Pancreas (tissue), 10 donors: ENCODE measurements around the gene CROCC. TPM values are rescaled to one million over a fixed set of nuclear protein-coding genes. Genes with fewer than 3 reads are reported as not detected.

ENCODE experiments used
- ATAC-seq, 4 donors: fragments of 200-7000 bp; cut with Tn5 transposase; one replicate each; pipeline versions ENCODE4 v1.8.0 to v1.9.1; 2020; ENCODE audit warnings: mild to moderate bottlenecking in 4 of 4, moderate library complexity in 4 of 4
- DNase-seq, 6 donors: peaks; one replicate each; pipeline ENCODE4 v3.0.0-alpha.2; 2020
- FAIRE-seq: peaks from 2 replicates; lab custom pipeline; 2012; peaks lifted over from hg19 to GRCh38; lab: Jason Lieb, UNC
- H3K27ac ChIP-seq, 4 donors: fragments of 200-600 bp; sonication (generic); 1 replicate in 3 of 4; 2 replicates in 1 of 4; pipeline versions ENCODE4 v1.5.0 to v1.8.0; 2020
- H3K27me3 ChIP-seq, 4 donors: fragments of 200-600 bp; one replicate each; pipeline ENCODE4 v1.8.0; 2021
- H3K36me3 ChIP-seq, 3 donors: fragments of 200-600 bp; sonication (generic) in 1 of 3; one replicate each; pipeline versions ENCODE4 v1.5.0 to v1.8.0; 2020 to 2021
- H3K4me1 ChIP-seq, 3 donors: fragments of 200-600 bp; one replicate each; pipeline ENCODE4 v1.8.0; 2021
- H3K4me3 ChIP-seq, 4 donors: fragments of 200-600 bp; sonication (generic) in 2 of 4; one replicate each; pipeline versions ENCODE4 v1.5.0 to v1.8.0; 2020 to 2021
- H3K9me3 ChIP-seq, 4 donors: fragments of 200-600 bp; one replicate each; pipeline ENCODE4 v1.8.0; 2021
- WGBS, 2 donors: extraction: QIAGEN DNeasy Blood & Tissue Kit; methylation state at CpG; one replicate each; pipeline ENCODE4 v1.1.7; 2013; 5-methylcytosine and 5-hydroxymethylcytosine counted together
- intact Hi-C, 3 donors: fragments of 100-400 bp; cut with DNase I; formaldehyde crosslinking; loops; one replicate each; pipeline versions ENCODE4 v1.11.1 to v1.14.2; 2022
- polyA plus RNA-seq, 2 donors: library from polyadenylated mRNA; stranded (reverse); fragments of 200-250 nt; gene quantifications; one replicate each; pipeline ENCODE4 v1.2.3, GENCODE V29; 2013
- total RNA-seq, 6 donors: library from RNA; stranded (reverse); fragmentation: NEBNext Ultra II Directional in 4 of 6; extraction: Animal tissue kit (Norgen Biotek cat#: 25700) in 4 of 6; gene quantifications; one replicate each; pipeline versions ENCODE4 v1.2.1 to v1.2.4, GENCODE V29; 2021 to 2023
- TF ChIP-seq, protein P1 (sequence below), 4 donors: fragments of 200-600 bp; sonication (generic) in 3 of 4; IDR thresholded peaks; one replicate each; pipeline versions ENCODE4 v1.5.0 to v1.8.0; 2021; ENCODE audit warnings: antibody characterized with exemption in 4 of 4
- donor health status: healthy with polysubstance abuse.
- donor health status: DM: no; HTN: no; CAD: no; lungs with moderate emphysema.
- donor health status: DM: no; HTN: no; CAD: no.
- donor health status: control.
- donor health status: control.
- donor health status: Bipolar disorder and iron deficiency.
- donor health status: DM: yes; HTN: yes; CAD: no.
- donor health status: DM: no; HTN: no; CAD: no.
- donor health status: DM: no; HTN: no; CAD: no.
- donor health status: DM: yes; HTN: yes; CAD: no.

The CROCC gene
- total and polyA plus RNA-seq, 8 donors = 8.1 to 101 (median 14.6) TPM

DNA sequence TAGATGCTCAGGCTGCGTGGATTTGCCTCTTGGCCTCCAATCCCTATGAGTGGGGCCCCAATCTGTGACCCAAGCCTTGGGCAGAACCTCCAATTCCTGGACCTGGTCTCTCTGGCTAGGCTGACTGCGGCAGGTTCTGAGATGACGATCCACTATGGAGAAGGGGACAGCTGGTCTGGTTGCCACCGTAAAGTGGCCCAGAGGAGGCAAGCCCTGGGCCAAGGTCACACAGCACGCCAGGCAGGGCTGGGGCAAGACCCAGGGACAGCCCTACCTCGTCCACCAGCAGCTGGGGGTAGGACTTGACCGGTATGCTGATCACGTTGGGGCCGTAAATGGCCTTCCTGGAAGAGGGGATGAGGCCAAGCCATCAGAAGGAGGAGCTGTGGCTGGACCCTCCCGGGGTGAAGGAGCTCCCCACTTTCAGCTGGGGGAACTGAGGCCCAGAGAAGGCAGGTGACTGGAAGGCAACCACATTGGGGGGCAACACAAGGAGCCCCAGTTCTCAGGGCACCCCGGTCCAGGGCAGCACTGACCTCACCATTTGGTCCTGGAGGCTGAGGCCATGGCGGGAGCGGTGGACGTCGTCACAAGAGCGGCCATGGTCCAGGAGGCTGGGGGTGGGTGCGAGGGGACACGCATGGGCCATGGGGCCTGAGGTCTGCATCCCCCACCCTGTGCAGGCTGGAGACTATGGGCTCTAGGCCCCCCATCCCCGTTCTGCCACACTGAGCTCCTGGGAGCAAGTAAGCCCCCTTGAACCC, 80.2 kb downstream of the CROCC start:
- WGBS, 2 donors = 90 to 94% methylated on average over 16 to 19 of the region's 19 CpGs
- DNase-seq = no peak
- Histone ChIP-seq H3K4me3 (no peak overlapping the region), H3K27me3 (no peaks in the 10 kb centered on the region), H3K4me1 (no peaks in the 10 kb centered on the region), H3K27ac (no peak overlapping the region), H3K9me3 (no peaks in the 10 kb centered on the region), H3K36me3 (peaks cover 0 to 37% (median 3%) of the 10 kb centered on the region in 3 donors)
- FAIRE-seq = no peak
- intact Hi-C loops = no loop called here
- TF ChIP-seq, protein P1, sequence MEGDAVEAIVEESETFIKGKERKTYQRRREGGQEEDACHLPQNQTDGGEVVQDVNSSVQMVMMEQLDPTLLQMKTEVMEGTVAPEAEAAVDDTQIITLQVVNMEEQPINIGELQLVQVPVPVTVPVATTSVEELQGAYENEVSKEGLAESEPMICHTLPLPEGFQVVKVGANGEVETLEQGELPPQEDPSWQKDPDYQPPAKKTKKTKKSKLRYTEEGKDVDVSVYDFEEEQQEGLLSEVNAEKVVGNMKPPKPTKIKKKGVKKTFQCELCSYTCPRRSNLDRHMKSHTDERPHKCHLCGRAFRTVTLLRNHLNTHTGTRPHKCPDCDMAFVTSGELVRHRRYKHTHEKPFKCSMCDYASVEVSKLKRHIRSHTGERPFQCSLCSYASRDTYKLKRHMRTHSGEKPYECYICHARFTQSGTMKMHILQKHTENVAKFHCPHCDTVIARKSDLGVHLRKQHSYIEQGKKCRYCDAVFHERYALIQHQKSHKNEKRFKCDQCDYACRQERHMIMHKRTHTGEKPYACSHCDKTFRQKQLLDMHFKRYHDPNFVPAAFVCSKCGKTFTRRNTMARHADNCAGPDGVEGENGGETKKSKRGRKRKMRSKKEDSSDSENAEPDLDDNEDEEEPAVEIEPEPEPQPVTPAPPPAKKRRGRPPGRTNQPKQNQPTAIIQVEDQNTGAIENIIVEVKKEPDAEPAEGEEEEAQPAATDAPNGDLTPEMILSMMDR (IDR thresholded peaks at IDR 0.05) = no peak
- no peak for ATAC-seq

GRCh38 chr1:17002524-17002902, 80.8 kb downstream of the CROCC start:
- ATAC-seq (no peak), DNase-seq (no peak), FAIRE-seq (no peak)
- H3K36me3 ChIP-seq = peaks cover 0 to 37% (median 3%) of the 10 kb centered on the region in 3 donors
- no peak overlapping the region for H3K4me3 ChIP-seq
- no peak overlapping the region for H3K27ac ChIP-seq
- H3K4me1 ChIP-seq = no peaks in the 10 kb centered on the region
- WGBS, 2 donors = 90 to 92% methylated on average over 4 of the region's 4 CpGs
- TF ChIP-seq, protein P1 (IDR thresholded peaks at IDR 0.05) = no peak
- no peaks in the 10 kb centered on the region for H3K9me3 ChIP-seq
- intact Hi-C loops = no loop called here
- H3K27me3 ChIP-seq = no peaks in the 10 kb centered on the region

DNA sequence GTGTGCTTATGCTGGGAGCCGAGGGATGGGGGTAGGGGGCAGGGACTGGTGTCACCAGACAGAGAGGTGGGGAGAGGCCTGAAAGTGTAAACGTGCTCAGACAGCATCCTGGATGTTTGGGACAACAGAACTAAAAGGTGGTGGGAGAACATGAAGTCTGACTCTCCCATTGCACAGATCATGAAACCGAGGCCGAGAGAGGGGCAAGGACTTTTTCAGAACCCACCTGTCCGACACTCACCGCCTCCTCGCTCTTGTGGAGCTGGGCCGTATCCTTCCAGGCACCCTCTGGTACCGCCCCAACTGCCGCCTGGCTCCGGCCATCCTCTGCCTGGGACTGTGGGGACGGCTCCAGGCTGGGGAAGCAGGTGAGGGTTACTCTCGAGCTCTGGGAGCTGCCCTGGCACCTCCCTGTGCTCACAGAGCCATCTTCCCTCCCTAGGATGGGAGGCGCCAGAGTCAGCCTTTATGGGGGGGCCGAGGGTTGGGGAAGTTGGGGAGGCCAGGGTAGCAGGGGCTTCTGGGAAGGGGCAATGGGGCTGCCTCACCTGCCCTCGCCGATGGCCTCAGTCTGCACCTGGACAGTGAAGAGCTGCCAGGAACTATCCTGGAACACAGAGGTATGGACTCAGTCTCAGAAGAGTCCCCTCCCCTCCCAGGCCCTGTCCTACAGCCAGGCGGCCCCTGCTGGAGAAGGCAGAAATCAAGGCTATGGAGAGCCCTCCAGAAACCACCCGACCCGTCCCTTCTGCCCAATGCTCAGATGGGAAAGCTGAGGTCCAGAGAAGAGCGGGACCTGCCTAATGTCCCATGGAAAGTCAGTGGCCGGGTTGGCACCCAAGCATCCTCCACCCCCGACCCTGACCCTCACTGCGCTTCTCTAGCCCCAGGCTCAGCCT, 83.0 kb downstream of the CROCC start:
- no peak overlapping the region for H3K27ac ChIP-seq
- intact Hi-C loops = no loop called here
- ATAC-seq (no peak), DNase-seq (peak in 1 of 6 donors; percentile 58), FAIRE-seq (no peak)
- H3K27me3 ChIP-seq = no peaks in the 10 kb centered on the region
- H3K4me1 ChIP-seq = peaks cover 0 to 3% (median 0%) of the 10 kb centered on the region in 3 donors
- no peaks in the 10 kb centered on the region for H3K9me3 ChIP-seq
- H3K4me3 ChIP-seq = no peak overlapping the region
- TF ChIP-seq, protein P1 (IDR thresholded peaks at IDR 0.05) = no peak
- 92 to 94% methylated on average over 24 of the region's 24 CpGs for WGBS, 2 donors
- H3K36me3 ChIP-seq = peaks cover 0 to 27% (median 3%) of the 10 kb centered on the region in 3 donors

GRCh38 chr1:17005365-17005740, 83.6 kb downstream of the CROCC start:
- no peak for ATAC-seq

More at GRCh38 chr1:17005365-17005740, 83.6 kb downstream of the CROCC start:
- no peaks in the 10 kb centered on the region for H3K9me3 ChIP-seq
- FAIRE-seq (no peak), DNase-seq (no peak)
- intact Hi-C loops = no loop called here
- H3K4me3 ChIP-seq = no peak overlapping the region
- no peak overlapping the region for H3K27ac ChIP-seq
- peaks cover 0 to 27% (median 3%) of the 10 kb centered on the region in 3 donors for H3K36me3 ChIP-seq
- WGBS, 2 donors = 94% methylated on average over 19 of the region's 19 CpGs
- H3K4me1 ChIP-seq = peaks cover 0 to 9% (median 0%) of the 10 kb centered on the region in 3 donors
- no peaks in the 10 kb centered on the region for H3K27me3 ChIP-seq
- TF ChIP-seq, protein P1 (IDR thresholded peaks at IDR 0.05) = no peak
